Loucy (cell line): ENCODE data around the gene RBM6.

Experiments used
- H2AFZ ChIP-seq: fragments of 200-600 bp; sonication (generic); 2 replicates; pipeline ENCODE4 v1.6.0; 2016; ENCODE audit warnings: antibody characterized with exemption, mild to moderate bottlenecking, low read length, moderate library complexity
- H3F3A ChIP-seq: fragments of 200-600 bp; 2 replicates; pipeline ENCODE4 v1.6.0; 2016; ENCODE audit warnings: antibody characterized with exemption, low read depth, mild to moderate bottlenecking
- H3K27me3 ChIP-seq: fragments of 200-600 bp; sonication (generic); 2 replicates; pipeline ENCODE4 v1.6.1; 2014; ENCODE audit warnings: low read length, mild to moderate bottlenecking; ENCODE audit not compliant: insufficient read depth, poor library complexity, severe bottlenecking
- H3K36me3 ChIP-seq: fragments of 200-600 bp; sonication (generic); 2 replicates; pipeline ENCODE4 v1.6.1; 2016; ENCODE audit warnings: low read length; ENCODE audit not compliant: insufficient read depth
- H3K4me1 ChIP-seq: fragments of 200-600 bp; sonication (generic); 2 replicates; pipeline ENCODE4 v1.5.1; 2014; ENCODE audit warnings: low read length, mild to moderate bottlenecking; ENCODE audit not compliant: insufficient read depth, poor library complexity, severe bottlenecking
- H3K4me2 ChIP-seq: fragments of 200-600 bp; sonication (generic); 2 replicates; pipeline ENCODE4 v1.6.0; 2014; ENCODE audit warnings: antibody characterized with exemption, low read length, low read depth, mild to moderate bottlenecking; ENCODE audit not compliant: poor library complexity, severe bottlenecking
- H3K4me3 ChIP-seq: fragments of 200-600 bp; sonication (generic); 2 replicates; pipeline ENCODE4 v1.5.1; 2014; ENCODE audit warnings: low read length, mild to moderate bottlenecking, mixed read lengths; ENCODE audit not compliant: poor library complexity, severe bottlenecking
- H3K79me2 ChIP-seq: fragments of 200-600 bp; sonication (generic); 2 replicates; pipeline ENCODE4 v1.6.1; 2014; ENCODE audit warnings: low read length; ENCODE audit not compliant: insufficient read depth
- H3K9ac ChIP-seq: fragments of 200-600 bp; sonication (generic); 2 replicates; pipeline ENCODE4 v1.6.0; 2014; ENCODE audit warnings: mild to moderate bottlenecking, low read depth, low read length, moderate library complexity; ENCODE audit not compliant: poor library complexity, severe bottlenecking
- H3K9me2 ChIP-seq: fragments of 200-600 bp; sonication (generic); replicated peaks from 2 replicates; pipeline ENCODE4 v1.6.1; 2016; ENCODE audit warnings: low read depth, low read length, mixed read lengths
- H3K9me3 ChIP-seq: fragments of 200-600 bp; sonication (generic); 2 replicates; pipeline ENCODE4 v1.6.1; 2014; ENCODE audit warnings: mild to moderate bottlenecking, antibody characterized with exemption, low read length, low read depth; ENCODE audit not compliant: insufficient read depth
- H4K20me1 ChIP-seq: fragments of 200-600 bp; sonication (generic); 2 replicates; pipeline ENCODE4 v1.6.0; 2014; ENCODE audit warnings: antibody characterized with exemption, low read length, mild to moderate bottlenecking; ENCODE audit not compliant: insufficient read depth, poor library complexity, severe bottlenecking
- CTCF ChIP-seq: fragments of 200-600 bp; sonication (generic); conservative IDR thresholded peaks from 2 replicates; pipeline ENCODE4 v1.5.1; 2014; ENCODE audit warnings: mild to moderate bottlenecking, antibody characterized with exemption, low read length
- EZH2phosphoT487 ChIP-seq: fragments of 200-600 bp; IDR thresholded peaks from 2 replicates; pipeline ENCODE4 v1.6.1; 2018; ENCODE audit warnings: antibody characterized with exemption, mild to moderate bottlenecking, moderate library complexity, borderline replicate concordance

Gene RBM6

DNA sequence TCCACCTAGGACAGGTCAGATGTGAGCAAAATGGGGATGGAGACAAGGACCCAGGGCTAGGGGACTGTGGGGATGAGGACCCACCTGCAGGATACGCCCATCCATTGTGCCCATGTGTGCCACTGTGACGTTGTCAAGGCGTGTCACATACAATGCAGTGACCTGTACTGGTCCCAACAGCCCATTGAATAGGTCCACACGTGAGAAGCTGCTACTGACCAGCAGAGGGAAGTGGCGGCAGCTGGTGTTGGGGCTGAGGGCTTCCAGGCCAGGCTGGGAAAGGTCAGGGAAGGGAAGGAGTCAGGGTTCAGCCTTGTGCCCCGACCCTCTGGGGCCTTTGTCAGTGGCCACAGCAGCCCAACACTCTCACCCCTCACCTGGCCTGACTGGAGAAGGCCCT is 41.0 kb upstream of the RBM6 start:
- no peaks in the 10 kb centered on the region for H3F3A ChIP-seq
- no peaks in the 10 kb centered on the region for H3K36me3 ChIP-seq
- H3K79me2 ChIP-seq = no peaks in the 10 kb centered on the region
- no peaks in the 10 kb centered on the region for H3K9me2 ChIP-seq
- no peaks in the 10 kb centered on the region for H3K4me1 ChIP-seq
- no peaks in the 10 kb centered on the region for H3K9me3 ChIP-seq
- H3K4me3 ChIP-seq = no peak overlapping the region
- H3K27me3 ChIP-seq = no peaks in the 10 kb centered on the region
- no peaks in the 10 kb centered on the region for H4K20me1 ChIP-seq
- no peak overlapping the region for H2AFZ ChIP-seq
- no peak overlapping the region for H3K4me2 ChIP-seq
- TF ChIP-seq CTCF (no peak), EZH2phosphoT487 (no peak)
- H3K9ac ChIP-seq = no peak overlapping the region

DNA sequence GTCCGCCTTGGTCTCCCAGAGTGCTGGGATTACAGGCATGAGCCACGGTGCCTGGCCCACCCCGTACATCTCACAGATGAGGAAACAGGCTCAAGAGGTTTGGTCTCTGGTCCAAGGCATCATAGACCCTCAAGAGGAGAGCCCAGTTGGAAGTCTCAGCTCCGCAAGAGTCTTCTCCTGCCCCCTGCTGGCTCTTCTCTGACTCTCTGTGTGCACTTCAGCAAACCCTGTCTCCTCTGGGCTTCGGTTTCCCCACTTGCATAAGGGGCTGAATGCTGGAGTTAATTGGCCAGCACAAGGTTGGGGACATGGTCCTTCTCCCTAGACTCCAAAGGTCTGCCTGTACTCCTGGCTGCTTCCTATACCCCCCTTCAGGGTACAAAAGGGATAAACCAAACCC is 40.1 kb upstream of the RBM6 start:
- Histone ChIP-seq H3K9me3 (no peaks in the 10 kb centered on the region), H3K4me2 (no peak overlapping the region), H3F3A (no peaks in the 10 kb centered on the region), H3K79me2 (no peaks in the 10 kb centered on the region), H3K9ac (no peak overlapping the region), H3K4me3 (no peak overlapping the region), H4K20me1 (no peaks in the 10 kb centered on the region), H2AFZ (no peak overlapping the region), H3K27me3 (no peaks in the 10 kb centered on the region), H3K36me3 (no peaks in the 10 kb centered on the region), H3K9me2 (no peaks in the 10 kb centered on the region), H3K4me1 (no peaks in the 10 kb centered on the region)
- TF ChIP-seq EZH2phosphoT487 (no peak), CTCF (peak; percentile 68)

GRCh38 chr3:49900491-49901153 is 39.3 kb upstream of the RBM6 start:
- Histone ChIP-seq H3K9me3 (no peaks in the 10 kb centered on the region), H3K9ac (no peak overlapping the region), H3K4me3 (no peak overlapping the region), H3K79me2 (no peaks in the 10 kb centered on the region), H3K4me2 (no peak overlapping the region), H3K4me1 (no peaks in the 10 kb centered on the region), H3F3A (no peaks in the 10 kb centered on the region), H2AFZ (no peak overlapping the region), H3K27me3 (no peaks in the 10 kb centered on the region), H3K36me3 (no peaks in the 10 kb centered on the region), H3K9me2 (no peaks in the 10 kb centered on the region), H4K20me1 (no peaks in the 10 kb centered on the region)
- TF ChIP-seq EZH2phosphoT487 (no peak), CTCF (no peak)
